ENCODE measurements around the gene ZNF550.
A peak's percentile ranks its signal among the peaks of the same experiment; 100 is the strongest.
"Not testable (repeated sequence)": the region's sequence is repeated elsewhere in the genome, so short reads cannot be mapped to it uniquely, and the experiment has no call there.

ZNF550 gene

DNA sequence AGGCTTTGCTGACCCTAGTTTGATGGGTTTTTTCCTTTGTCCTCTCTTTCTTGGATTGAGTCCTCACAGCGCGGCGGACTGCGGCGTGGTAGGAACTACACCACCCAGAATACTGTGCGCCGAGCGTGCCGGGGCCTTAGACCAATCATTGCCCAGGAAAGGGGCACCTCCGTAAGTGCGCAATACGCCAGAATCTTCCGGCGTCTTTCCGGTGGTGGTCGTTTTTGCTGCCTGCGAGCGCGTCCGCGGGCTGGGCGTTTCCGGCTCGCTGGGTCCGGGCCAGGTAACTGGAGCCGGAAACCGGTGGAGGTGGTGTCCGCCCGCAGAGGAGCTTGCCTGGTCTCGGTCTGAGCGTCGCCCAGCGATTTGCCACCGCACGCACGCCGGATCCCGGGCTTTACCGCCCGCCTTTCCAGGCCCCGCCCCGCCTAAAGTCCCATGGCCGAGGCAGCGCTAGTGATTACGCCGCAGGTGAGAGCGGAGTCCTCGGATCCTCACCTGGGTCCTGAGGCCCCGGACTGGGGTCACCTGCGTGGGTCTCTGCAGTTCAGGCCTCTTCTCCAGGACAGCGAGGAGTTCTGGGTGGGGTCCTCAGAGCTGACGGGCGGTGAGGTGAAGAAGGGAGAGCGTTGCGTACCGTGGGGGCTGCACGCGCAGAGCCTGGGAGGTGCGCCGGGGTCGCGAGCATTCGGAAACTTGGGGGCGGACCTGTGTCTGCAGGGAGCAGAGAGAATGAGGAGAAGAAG is 32.4 kb downstream of the ZNF550 start, which contains the start of gene ZNF549:
ZNF549 (plus strand) TSS at position 221 of the 746 bp plus-strand sequence; CDS start at position 439, 218 bp downstream.
- DNase-seq (ENCODE audit: low read depth): peak; percentile 83

DNA sequence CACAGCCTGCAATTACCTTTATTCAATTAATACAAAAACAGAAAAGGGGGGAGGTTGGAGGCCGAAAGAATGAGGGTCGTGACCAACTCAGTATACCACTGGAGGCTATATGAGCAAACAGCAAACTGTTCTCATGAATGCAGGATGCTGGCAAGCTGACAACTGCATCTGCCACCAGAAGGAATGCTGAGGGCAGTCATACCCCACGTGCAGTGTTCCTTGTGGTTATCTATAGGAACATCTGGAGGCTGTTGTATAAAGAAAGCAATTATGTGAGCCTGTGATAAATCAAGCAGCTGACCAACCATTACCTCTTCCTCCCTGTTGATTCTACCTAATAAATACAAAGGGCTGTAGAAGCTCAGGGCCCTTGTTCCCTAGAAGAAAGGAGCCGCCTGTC is 41.6 kb downstream of the ZNF550 start:
- not testable (repeated sequence) for DNase-seq (ENCODE audit: low read depth)

DNA sequence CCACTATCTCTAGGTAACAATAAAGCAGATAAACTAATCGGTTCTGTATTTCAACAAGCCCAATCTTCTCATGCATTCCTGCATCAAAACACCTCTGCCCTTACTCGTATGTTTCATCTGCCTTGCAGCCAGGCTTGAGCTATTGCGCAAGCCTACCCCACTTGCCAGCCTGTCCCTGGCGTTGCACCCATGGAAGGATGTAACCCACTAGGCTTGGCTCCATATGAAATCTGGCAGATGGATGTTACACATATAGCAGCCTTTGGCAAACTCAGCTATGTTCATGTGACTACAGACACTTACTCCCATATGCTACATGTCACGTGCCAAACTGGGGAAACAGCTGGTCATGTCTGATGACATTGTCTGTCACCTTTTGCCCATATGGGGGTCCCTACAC is 44.4 kb downstream of the ZNF550 start:
- DNase-seq (ENCODE audit: low read depth): no peak

DNA sequence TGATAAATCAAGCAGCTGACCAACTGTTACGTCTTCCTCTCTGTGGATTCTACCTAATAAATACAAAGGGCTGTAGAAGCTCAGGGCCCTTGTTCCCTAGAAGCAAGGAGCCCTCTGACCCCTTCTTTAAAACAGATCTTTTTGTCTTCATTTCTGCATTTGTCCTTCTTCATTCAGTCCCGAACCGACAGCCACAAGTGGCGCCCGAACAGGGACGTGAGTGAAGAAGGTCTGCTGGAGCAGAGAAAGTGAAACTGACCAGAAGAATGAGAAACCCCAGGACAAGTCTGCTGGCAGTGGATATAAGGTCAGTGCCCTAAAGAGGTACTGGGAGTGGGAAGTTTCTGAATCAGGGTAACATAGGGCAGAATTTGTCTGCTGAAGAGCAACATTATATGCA is 46.8 kb downstream of the ZNF550 start:
- no peak for DNase-seq (ENCODE audit: low read depth)

DNA sequence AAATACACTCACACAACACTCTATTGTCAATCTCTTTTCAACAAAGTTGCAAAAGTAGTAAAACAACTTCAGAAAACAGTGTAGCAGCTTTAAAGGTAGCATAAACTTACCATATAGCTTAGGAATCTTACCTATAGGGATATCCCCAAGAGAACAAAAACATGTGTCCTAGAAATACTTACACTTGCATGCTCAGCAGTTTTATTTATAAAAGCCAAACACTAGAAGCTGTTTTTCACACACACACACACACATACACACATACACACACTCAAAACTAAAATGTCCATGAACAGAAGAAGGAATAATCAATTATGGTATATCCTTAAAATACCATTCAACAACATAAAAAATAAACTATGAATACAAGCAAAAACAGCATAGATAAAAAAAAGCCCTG is 48.2 kb downstream of the ZNF550 start:
- DNase-seq (ENCODE audit: low read depth): no peak

DNA sequence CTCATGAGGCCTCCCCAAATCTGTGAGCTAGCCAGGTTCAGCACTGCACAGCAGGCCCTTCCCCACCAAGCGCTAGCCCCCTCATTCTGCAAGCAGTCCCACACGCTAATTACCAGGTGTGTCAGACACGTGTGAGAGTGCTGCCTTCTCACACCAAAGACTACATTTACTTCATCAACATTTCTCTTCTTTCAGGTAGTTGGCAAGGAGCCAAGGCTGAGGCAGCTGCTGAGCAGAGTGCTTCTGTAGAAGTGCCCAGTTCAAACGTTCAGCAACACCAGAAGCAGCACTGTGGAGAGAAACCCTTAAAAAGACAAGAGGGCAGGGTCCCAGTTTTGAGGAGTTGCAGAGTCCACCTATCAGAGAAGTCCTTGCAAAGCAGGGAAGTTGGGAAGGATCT is 53.5 kb downstream of the ZNF550 start:
- no peak for DNase-seq (ENCODE audit: low read depth)

DNA sequence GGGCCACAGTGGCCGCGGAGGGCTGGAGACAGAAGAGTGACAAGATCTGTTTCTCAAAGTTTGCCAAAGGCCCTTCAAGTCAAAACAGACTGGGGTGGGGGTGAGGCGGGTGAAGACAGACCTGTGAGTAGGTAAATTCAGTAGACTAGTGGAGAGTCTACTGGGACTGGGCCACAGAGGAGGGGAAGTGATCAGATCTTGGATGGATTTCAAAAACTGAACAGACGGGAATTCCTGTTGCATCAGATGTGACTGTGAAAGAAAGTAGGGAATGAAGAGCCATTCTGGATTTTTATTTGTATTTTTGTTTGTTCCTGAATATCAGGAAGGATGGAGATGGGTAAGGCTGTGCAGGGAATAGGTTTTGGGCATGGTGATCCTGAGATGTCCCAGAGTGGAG is 59.3 kb downstream of the ZNF550 start:
- not testable (repeated sequence) for DNase-seq (ENCODE audit: low read depth)

DNA sequence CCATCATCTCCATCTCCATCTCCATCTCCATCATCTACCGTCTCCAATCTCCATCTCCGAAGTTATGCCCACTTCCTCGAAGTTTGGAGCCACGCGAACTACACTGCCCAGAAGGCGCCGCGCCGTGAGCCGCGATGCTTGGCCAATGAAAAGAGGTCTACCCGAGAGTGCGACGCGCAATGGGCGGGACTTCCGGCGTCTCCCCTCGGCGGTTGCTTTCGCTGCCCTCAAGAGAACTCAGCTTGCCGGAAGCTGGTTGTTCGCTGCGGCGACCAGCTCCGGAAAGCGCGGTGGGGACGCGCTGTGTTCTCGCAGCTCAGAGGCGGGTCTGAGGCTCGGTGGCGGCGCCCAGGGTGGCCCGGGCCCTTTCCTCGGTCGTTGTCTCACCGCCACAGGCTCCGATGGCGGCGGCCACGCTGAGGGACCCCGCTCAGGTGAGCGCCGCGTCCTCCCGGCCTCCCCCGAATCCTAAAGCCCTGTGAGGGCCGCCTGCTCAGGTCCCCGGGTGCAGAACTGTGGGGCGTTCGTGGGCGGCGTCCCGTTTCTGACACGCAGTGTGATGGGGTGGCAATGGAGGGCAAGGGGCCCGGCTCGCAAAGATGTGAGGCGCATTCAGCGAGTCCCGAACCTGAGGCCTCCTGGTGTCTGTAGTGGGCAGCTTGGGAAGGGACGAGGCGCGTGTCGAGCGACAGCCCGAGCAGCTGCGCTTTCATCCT is 59.8 kb downstream of the ZNF550 start, which contains the start of gene ZNF773:
ZNF773 (plus strand) TSS at position 259 of the 716 bp plus-strand sequence; CDS start at position 402, 143 bp downstream.
- DNase-seq (ENCODE audit: low read depth): peak; percentile 93

DNA sequence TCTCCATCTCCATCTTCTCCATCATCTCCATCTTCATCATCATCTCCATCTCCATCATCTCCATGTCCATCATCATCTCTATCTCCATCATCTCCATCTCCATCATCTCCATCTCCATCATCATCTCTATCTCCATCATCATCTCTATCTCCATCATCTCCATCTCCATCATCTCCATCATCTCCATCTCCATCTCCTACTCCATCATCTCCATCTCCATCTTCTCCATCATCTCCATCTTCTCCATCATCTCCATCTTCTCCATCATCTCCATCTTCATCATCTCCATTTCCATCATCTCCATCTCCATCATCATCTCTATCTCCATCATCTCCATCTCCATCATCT is 60.4 kb downstream of the ZNF550 start:
- DNase-seq (ENCODE audit: low read depth): not testable (repeated sequence)

DNA sequence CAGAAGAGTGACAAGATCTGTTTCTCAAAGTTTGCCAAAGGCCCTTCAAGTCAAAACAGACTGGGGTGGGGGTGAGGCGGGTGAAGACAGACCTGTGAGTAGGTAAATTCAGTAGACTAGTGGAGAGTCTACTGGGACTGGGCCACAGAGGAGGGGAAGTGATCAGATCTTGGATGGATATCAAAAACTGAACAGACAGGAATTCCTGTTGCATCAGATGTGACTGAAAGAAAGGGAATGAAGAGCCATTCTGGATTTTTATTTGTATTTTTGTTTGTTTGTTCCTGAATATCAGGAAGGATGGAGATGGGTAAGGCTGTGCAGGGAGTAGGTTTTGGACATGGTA is 71.4 kb downstream of the ZNF550 start:
- DNase-seq (ENCODE audit: low read depth): not testable (repeated sequence)

DNA sequence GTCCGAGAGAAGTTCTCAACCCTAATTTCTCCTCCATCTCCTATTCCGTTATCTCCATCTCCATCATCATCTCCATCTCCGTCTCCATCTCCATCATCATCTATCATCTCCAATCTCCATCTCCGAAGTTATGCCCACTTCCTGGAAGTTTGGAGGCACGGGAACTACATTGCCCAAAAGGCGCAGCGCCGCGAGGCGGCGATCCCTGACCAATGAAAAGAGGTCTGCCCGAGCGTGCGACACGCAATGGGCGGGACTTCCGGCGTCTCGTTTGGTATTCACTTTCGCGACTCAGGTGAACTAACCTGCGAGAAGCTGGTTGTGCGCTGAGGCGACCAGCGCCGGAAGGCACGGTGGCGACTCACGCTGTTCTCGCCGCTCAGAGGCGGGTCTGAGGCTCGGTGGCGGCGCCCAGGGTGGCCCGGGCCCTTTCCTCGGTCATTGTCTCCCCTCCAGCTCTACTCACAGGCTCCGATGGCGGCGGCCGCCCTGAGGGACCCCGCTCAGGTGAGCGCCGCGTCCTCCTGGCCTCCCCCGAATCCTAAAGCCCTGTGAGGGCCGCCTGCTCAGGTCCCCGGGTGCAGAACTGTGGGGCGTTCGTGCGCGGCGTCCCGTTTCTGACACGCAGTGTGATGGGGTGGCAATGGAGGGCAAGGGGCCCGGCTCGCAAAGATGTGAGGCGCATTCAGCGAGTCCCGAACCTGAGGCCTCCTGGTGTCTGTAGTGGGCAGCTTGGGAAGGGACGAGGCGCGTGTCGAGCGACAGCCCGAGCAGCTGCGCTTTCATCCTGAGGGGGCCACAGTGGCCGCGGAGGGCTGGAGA is 72.0 kb downstream of the ZNF550 start, which contains the start of gene ZNF419:
ZNF419 (plus strand) TSS at position 274 of the 822 bp plus-strand sequence; CDS start at position 475, 201 bp downstream.
- DNase-seq (ENCODE audit: low read depth): peak; percentile 86

All from activated T-cell treated with anti-CD3 and anti-CD28 coated beads for 48 hours (primary cell).